Stimulated activated CD4-positive, alpha-beta T cell treated with anti-CD3 and anti-CD28 coated beads, TNF-alpha, amount 100 ng/mL, for 48 hours (primary cell): ENCODE data around the gene NLGN1.

ENCODE experiments used
- DNase-seq, 3 donors: peaks; one replicate each; pipeline ENCODE4 v3.0.0-alpha.2; 2020; ENCODE audit warnings: low read depth in 3 of 3

NLGN1 gene

DNA sequence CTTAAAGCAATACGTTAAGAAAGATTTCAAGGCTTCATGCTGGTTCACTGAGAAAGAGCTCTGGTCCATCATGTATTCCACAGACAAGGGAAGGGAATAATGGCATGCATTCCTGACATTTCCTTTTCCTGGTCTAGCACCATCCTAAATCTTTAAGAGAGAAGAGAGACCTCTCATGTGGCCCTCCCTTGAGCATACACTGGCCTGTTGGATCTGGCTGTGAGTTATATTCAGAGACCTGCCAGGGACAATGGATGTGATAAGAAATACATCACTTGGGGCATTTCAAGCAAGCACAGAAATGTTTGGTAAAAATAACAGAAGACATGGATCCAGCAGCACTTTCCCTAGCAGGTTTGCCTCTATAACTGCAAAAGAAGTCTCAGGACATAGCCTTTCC, 507.8 kb downstream of the NLGN1 start:
- DNase-seq = no peak

DNA sequence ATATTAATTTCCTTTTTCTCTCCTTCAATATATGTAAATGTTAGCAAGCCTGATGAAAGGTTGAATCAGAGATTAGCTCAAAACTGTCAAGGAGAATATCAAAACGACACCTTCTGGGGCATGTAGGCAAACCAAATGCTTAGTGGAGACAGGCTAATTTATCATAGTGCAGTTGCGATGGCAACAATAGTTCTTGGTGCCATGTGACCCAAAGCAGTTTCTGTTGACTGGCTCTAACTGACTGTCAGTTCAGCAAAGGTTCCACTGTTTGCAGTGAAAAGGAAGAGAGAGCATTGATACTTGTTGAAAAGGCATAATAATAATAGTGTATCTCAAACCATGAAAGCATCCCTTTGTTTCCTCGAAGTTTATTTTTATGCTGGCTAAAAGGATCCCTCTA, 513.9 kb downstream of the NLGN1 start:
- no peak for DNase-seq

DNA sequence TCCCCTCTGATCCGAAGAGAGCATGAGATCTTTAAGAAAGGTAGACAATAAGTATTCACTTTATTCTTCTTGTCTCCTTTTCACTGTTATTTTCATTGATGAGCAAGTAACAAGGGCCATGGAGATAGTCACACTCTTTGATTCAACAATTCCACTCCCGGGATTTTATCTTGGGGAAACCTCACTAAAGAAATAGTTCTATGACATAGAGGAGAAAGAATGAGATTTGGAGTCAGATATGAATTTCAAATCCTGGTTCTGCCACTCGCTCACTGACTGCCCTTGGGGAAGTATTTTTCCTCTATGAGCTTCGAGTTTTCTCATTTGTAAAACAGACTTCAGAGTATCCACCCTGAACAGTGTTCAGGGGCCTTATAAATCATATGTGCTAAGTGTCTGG, 514.6 kb downstream of the NLGN1 start:
- DNase-seq = no peak

DNA sequence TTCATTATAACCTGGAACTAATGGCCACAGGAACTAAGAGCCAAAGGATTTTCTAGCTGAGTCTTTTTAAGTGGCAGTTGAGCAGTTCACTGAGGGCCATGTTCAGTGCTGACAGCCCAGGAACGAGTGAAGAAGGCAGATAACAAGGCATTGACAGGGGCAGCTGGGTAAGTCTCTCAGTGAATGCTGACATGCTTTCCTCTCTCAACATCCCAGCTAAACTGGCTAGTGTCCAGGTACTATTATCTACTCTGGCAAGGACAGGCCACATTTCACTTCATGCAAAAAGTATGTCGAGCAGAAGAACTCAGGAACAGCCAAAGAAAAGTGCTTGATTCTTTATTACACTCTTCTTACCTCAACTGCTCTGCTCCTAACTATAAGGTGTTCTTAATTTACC, 515.9 kb downstream of the NLGN1 start:
- DNase-seq = no peak

DNA sequence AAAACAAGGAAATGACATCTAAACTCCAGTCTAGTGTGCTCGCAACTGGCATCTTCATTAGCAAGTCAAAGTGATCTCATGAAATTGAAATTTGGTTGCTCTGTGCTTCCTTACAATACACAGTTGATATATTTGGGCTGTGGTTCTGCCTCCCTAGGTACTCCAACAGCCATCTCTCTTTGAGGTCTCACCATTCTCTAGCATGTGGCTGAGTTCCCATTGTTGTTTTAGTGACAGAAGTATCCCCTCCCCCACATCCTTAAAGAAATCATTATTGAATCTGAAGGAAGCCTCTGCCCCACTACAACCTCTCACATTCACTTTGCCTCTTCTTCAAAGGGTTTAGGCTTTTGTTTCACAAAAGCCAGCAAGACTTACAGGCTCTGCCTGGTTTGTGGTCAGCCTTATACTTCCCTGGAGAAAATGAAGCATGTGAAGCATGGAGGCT, 516.5 kb downstream of the NLGN1 start:
- no peak for DNase-seq

DNA sequence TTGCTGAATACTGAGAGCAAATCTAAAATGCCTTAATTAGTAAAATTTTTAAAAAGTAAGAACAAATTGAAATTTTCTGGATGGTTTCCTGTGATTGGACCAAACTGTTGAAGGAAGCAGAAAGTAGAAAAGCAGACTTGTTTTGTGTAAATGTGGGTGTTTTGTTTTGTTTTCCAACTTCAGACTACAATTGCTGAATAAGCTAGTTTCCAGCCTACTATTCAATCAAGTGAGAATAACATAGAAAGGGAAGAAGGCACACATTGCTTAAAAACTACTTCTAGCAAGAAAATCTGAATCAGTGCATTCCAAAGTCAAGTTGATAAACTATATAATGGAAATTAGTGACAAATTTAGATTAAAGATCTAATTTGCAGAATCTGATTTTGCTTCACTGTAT, 519.3 kb downstream of the NLGN1 start:
- no peak for DNase-seq

DNA sequence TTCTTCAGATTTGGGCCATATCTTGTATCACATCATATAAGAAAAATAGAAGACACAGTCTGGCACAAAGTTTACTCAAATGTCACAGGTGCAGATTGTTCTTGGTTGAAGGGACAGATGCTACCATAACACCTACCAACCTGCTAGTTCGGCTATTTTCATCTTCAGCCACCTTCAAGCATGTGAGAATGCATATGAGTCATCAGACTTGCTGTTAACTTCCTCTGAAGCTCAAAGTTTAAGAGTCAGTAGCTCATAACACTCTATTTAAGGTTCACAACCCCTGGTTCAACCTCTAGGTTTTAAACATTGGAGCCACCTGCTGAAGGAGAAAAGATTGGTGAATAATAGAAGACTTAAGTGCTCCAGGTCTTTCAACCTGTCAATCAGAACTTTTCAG, 522.8 kb downstream of the NLGN1 start:
- DNase-seq = no peak

DNA sequence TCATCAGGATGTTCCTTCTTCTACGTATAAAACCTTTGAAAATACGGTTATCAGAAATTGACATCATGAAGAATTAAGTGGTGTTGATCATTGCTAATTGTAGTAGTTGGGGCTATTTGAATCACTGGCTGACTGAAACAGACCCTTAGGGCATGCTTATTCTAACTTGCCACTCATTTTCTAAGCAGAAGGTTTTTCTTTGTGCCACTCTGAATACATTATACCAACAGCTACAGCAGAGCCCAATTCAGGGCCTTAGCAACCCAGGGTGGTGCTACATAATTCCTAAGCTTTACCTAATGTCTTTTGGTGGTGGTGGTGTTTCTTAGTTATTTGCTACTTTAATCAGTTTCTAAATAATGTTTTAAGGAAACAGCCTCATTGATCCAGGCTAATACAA, 524.2 kb downstream of the NLGN1 start:
- DNase-seq = no peak

DNA sequence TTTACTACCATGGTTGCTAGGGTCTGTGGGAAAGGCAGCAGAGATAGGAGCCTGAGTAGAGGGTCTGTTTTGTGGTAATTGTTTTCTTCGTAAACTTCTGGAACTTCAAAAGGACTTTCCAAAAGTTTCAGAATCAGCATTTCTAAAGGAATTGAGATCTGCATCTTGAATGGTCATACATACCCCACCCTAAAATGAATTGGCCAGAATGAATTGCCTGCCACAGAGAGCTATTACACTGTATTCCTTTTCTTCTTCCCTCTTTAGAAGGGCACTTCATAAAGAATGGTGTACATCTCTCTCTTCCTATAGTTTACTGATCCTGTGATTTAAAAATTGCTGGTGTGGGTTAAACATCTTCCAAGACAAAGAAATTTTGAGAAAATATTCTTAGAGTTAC, 525.7 kb downstream of the NLGN1 start:
- DNase-seq = no peak

DNA sequence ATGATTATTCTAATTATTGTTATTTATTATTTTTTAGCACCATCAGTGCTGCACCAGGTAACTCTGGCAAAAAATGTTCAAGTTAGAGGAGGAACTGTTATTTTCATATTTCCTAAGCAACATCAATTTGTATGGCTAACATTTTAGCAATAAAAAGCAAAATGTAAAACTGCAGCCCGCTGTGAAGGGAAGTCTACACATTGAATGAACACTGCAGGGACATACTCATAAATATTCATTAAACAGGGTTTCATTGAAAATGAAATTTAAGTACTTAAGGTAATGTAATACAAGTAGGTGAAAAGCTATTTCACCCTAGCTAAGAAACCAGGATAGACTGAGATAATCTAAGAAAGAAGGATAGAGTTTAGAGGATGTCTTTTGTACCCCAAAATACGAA, 532.7 kb downstream of the NLGN1 start:
- no peak for DNase-seq

DNA sequence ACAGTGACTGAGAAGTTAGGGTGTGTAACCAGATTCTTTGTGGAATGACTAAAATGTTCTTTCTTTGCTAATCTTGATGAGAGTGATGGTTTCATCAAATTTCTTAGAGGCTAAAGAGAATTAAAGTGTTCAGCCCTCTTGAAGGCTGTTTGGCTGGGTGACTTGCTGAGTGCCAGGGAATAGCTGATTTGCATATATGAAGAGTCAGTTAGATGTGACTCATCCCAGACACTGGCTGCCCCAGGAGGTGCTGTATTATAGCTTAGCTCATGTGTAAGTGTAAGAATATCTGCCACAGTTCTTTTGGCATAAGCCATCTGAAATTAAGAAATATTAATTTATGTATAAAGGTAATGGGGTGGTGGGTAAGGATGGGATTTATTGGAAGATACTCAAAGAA, 535.1 kb downstream of the NLGN1 start:
- no peak for DNase-seq

DNA sequence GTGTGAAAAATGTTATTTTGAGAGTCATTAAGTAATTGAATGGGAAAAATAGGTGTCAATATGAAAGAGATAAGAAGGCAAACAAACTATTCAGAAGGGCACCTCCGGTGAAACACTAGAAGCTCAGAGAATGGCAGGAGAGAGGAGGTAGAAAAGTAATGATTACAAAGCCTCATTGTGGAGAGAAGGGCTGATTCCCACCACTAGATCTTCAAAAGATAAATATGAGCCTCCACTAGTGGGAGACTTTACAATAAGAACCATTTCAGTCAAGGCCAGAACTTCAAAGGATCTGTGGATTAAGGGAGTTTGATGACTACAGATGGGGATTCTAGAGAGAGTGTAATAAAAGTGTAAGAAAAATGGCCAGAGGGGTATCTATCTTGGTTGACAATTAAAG, 535.6 kb downstream of the NLGN1 start:
- no peak for DNase-seq

DNA sequence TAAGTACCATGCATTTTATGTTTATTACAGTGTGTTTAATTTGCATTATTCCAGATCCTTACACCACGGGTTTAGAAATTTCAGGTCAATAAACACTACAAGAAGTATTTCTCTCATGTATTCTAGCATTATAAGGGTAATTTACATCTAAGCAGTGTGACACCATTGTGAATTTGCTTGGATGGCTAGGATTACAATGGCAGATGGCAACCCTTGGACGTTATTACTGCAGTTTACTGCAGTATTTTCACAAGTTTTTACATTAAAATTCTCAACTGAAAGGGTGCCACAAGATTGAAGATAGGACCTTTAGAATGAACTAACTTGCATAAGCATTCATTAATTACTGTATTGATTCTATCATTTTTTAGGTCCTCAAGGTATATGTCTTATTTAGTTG, 538.8 kb downstream of the NLGN1 start:
- no peak for DNase-seq

DNA sequence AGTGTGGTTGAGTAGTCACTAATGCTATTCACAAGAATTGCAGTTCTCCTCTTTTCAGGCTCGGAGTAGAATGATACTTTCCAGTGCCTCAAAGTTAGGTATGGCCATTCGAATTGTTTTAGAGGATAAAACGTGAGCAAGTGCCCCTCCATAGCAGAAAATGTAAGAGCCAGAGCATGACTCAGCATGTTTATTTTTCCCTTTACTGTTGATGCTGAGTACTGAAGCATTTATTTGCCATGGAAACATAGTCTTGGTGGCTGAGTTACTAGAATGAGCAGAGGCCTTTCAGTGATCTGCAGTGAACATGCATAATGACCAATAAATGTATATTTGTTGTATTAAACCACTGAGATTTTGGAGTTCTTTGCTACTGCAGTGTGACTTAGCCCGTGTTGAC, 540.6 kb downstream of the NLGN1 start:
- DNase-seq = no peak

DNA sequence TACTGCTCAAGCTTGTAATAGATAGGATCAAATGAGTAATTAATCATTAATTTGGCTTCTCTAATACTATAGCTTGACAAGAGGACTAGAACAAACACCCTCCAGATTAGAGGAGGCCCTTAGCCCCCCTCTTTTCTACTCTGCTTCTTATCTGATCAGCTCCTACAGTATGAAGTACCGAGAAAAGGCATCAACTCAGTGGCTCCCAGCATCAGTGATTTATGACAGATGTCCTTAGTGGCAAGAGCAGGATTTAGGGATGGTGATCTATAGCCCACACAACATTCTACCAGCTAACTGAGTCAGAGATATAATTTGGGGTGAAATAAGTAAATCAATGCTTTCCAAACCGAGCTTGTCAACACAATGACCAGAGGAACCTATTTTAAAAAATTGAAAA, 541.1 kb downstream of the NLGN1 start:
- no peak for DNase-seq

DNA sequence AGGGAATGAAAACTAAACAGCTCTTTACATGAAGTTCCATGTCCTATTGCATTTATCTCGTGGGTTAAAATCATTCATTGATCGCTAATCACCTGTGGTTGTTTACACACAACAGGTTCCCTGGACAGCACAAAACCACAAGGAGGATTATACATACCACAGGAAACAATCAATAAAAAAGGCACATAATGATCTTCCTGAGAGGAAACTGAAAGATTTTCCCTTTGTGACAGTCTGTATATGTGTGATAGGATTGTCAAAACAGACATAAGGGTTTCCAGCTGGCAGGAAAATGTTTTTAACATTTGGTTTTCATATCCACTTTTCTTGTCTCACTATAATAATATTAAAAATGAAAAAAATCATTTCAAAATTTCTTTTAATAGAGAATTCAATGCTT, 541.8 kb downstream of the NLGN1 start:
- no peak for DNase-seq

DNA sequence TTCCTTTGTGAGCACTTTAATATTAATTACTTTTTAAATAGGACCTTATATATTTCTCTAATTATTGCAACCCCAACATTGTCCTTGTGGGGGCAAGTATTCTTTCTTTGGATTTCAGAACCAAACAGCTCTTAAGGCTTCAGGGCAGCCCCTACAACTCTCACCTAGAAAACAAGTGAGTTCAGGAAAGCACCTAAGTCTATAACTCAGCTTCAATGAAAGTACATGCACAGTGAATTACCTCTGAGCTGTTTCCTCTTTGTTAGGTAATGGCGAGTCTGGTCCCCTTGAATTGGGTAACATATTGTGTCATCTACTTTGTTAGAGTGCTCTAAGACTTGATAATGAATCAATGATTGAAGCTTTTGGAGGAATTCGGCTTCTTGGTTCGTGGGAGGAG, 545.7 kb downstream of the NLGN1 start:
- DNase-seq = no peak

DNA sequence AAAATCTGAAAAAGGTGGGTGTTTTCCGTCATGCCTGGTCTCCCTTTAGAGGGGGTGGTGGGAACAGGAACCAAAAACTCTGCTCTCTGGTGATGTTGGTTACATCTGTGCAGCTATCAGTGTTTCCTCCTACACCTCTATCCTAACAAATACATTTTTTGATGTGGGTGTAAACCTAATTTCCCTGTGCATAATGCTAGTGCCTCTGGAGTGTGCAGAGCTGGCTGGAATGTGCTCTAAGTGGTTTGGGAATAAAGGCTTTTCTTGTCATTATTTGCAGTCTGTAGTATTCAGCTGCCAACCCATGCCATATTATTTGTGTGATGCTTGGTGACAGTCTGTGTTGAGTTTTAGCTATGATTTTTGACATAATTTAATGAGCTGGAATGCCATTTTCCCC, 547.6 kb downstream of the NLGN1 start:
- no peak for DNase-seq

DNA sequence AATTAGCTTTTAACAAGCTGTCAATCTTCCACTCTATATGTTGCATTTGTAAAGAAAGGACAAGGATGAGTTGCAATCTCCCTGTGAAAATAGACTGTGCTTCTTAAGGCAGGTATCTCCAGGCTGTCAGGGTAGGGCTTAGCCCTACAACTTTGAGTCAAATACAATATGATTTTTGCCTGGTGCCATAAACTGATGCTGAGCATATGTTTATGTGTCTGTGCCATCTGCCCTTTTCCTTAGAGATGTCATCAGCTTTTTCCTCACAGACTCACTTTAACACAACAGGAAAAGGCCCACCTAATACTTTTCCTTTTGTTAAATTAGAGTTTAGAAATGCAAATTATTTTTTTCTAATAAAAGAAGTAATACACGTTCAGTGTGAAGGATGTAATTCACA, 548.3 kb downstream of the NLGN1 start:
- DNase-seq = no peak

DNA sequence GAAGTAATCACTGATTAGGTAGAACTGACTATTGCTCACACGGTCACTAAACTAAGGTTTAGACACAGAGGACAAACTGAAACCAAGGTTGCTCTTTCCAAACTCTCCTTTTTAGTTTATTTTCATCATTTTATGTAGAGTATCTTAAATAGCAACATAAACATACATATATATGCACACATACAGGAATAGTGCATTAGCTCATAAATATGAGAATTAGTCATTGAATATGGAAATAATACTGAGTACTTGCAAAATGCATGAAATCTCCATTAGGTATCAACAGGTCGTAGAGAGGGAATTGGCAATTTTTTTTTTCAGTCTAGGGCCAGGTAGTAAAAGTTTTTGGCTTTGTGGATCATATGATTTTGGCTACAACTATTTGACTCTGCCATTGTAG, 557.1 kb downstream of the NLGN1 start:
- DNase-seq = no peak

DNA sequence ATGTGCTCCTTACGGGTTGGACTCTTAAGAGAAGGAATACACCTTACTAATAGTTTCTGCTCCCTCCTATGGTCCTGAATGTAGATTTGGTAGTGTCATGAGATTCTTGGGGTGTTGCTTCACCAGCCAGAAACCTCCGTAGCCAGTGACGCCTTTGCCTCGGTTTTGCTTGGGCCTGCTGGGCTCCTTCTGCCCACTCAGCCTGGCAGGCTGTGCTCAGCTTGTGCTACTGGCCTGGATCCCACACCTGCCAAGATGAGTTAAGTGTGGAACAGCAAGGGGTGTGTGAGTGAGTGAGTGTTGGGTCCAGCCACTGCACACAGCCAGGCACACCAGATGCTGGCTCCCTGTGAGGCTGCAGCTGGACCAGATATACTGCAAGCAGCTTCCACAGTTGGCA, 560.1 kb downstream of the NLGN1 start:
- no peak for DNase-seq

DNA sequence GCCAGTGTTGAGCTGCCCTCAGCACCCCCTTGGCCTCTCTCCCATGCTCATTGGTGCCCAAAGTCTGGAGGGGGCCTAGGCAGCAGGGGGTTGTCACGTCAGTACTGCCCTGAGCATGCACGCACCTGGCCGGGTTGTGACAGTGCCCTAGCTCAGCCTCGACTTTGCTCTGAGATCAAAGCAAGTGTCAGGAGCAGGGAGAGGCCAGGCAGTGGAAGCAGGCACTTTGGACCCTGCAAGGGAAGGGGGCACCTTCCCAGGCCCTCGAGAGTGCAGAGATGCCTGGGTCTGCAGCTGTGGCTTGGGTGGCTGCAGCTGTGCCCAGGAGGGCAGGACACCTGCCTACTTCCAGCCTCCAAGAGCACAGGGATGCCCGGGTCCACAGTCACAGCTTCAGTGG, 561.3 kb downstream of the NLGN1 start:
- DNase-seq = no peak

DNA sequence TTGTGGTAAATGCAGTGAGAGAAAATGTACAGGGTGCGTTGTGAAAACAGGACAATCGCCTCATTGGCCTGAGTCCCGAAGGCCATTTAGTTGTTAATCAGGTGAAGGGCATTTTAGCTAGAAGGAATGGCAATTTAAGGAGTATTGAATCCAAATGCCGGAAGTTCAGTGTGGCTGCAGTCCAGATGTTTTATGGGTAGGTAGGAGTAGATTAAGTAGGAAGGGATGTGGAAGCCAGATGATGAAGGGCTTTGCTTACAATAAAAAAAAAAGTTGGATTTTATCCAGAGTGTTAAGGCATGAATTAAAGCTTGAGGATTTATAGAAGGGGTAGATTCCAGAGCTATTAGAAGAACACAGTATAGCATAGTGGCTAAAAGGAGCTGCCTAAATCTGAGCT, 572.7 kb downstream of the NLGN1 start:
- DNase-seq = no peak

DNA sequence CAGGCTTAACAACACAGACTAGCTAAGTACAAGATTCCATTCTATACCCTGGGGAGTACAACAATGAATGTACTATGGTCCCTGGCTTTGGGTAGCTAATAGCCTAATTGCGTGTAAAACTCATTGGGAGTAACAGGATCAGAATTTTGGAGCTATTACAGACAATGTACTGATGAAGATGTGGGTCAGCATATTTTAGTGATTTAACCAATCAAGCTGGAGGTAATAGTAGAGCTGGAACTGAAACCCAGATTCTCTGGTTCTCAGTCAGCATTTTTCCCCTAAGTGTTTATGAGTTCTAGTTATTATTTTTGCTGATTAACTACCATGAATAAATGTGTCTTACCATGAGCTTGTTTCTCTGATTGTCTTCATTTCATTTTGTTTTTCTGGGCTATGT, 578.7 kb downstream of the NLGN1 start:
- no peak for DNase-seq

DNA sequence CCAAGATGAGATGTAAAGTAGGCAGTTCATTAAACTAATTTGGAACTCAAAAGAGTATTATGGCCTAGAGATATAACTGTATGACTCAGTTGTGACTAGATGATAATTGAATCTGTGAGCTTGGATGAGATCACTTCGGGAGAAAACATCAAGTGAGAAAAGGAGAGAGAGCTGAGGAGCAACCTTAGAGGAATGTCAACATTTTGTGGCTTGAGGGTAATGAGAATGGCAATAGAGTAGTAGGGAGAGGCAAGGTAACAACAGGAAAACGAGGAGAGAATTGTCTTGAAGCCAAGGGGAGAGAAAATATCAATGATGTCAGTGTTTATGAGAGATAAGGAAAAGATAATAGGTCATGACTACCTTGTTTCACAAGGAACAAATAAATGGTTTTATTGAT, 580.2 kb downstream of the NLGN1 start:
- DNase-seq = no peak
